Neural crest cell (in vitro differentiated cells): Measurements from ENCODE around the gene C1QTNF9B. TPM values are rescaled to one million over a fixed set of nuclear protein-coding genes. Genes with fewer than 3 reads are reported as not detected.

Experiments used
- DNase-seq: peaks from one replicate; pipeline ENCODE4 v3.0.0; 2021; ENCODE audit warnings: low read depth, mixed read lengths, low spot score
- H3K27ac Mint-ChIP-seq: one replicate; pipeline ENCODE4 v1.8.0; 2021; ENCODE audit warnings: mild to moderate bottlenecking, mixed read lengths; ENCODE audit not compliant: unreplicated experiment
- H3K27me3 Mint-ChIP-seq: 2 replicates; pipeline ENCODE4 v1.8.0; 2021; ENCODE audit warnings: low read depth, mild to moderate bottlenecking, mixed read lengths
- H3K36me3 Mint-ChIP-seq: 2 replicates; pipeline ENCODE4 v1.8.0; 2021; ENCODE audit warnings: low read depth, mild to moderate bottlenecking, mixed read lengths
- H3K4me1 Mint-ChIP-seq: 2 replicates; pipeline ENCODE4 v1.8.0; 2021; ENCODE audit warnings: mixed read lengths
- H3K4me3 Mint-ChIP-seq: one replicate; pipeline ENCODE4 v1.8.0; 2021; ENCODE audit warnings: mild to moderate bottlenecking, mixed read lengths
- H3K9me3 Mint-ChIP-seq: 2 replicates; pipeline ENCODE4 v1.8.0; 2021; ENCODE audit warnings: mixed read lengths
- total RNA-seq: library from RNA; stranded (reverse); gene quantifications from 2 replicates; pipeline ENCODE4 v1.2.1, GENCODE V29; 2021
- TF ChIP-seq, protein P1 (sequence below): fragments of 200-600 bp; sonication (generic); conservative IDR thresholded peaks from 2 replicates; pipeline ENCODE4 v1.5.0; 2021; ENCODE audit warnings: antibody characterized with exemption, mild to moderate bottlenecking

Gene C1QTNF9B
- total RNA-seq, 1 donor from 2014 or later: not detected

DNA sequence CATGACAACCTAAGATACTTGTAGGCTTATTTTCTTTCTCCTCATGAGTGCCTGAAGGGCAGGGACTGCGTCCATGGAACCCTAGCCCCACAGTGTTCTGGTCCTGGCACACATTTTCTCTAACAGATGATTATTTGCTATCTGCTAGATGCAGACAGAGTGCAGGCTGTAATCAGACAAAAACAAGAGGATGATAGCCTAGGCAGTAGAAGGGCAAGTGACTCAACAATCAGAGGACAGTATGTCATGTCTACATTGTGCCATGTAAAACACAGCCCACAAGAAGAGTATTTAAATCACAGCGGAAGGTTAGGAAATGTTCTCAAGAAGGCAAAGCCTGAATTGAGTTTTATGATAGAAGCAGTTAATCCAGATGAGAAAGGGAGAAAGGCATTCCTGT, 37.4 kb downstream of the C1QTNF9B start:
- Mint-ChIP-seq H3K9me3 (no peaks in the 10 kb centered on the region), H3K27me3 (no peaks in the 10 kb centered on the region), H3K4me3 (no peak overlapping the region), H3K4me1 (no peaks in the 10 kb centered on the region), H3K27ac (no peak overlapping the region), H3K36me3 (peaks cover 2% of the 10 kb centered on the region)
- TF ChIP-seq, protein P1, sequence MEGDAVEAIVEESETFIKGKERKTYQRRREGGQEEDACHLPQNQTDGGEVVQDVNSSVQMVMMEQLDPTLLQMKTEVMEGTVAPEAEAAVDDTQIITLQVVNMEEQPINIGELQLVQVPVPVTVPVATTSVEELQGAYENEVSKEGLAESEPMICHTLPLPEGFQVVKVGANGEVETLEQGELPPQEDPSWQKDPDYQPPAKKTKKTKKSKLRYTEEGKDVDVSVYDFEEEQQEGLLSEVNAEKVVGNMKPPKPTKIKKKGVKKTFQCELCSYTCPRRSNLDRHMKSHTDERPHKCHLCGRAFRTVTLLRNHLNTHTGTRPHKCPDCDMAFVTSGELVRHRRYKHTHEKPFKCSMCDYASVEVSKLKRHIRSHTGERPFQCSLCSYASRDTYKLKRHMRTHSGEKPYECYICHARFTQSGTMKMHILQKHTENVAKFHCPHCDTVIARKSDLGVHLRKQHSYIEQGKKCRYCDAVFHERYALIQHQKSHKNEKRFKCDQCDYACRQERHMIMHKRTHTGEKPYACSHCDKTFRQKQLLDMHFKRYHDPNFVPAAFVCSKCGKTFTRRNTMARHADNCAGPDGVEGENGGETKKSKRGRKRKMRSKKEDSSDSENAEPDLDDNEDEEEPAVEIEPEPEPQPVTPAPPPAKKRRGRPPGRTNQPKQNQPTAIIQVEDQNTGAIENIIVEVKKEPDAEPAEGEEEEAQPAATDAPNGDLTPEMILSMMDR: no peak
- DNase-seq: no peak

DNA sequence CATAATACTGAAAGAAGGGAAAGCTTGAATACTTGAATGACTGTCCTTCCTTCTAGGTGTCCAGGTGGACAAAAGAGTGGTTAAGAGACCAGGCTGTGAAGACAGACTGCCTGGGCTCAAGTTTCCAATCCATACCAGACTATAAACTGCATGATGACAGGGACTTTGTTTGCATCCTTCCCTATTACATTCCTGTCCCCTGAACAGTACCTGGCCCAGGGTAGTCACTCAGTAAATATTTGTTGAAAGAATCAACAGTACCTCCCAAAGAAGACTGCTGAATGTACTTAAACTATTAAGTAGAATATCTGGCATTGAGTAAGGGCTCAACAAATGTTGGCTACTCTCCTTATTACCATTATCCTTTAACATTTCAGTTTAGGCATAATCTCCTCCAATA, 37.8 kb downstream of the C1QTNF9B start:
- H3K27me3 Mint-ChIP-seq: no peaks in the 10 kb centered on the region
- H3K36me3 Mint-ChIP-seq: peaks cover 2% of the 10 kb centered on the region
- no peak for DNase-seq
- H3K9me3 Mint-ChIP-seq: no peaks in the 10 kb centered on the region
- no peak overlapping the region for H3K4me3 Mint-ChIP-seq
- TF ChIP-seq, protein P1: no peak
- H3K27ac Mint-ChIP-seq: no peak overlapping the region
- no peaks in the 10 kb centered on the region for H3K4me1 Mint-ChIP-seq

DNA sequence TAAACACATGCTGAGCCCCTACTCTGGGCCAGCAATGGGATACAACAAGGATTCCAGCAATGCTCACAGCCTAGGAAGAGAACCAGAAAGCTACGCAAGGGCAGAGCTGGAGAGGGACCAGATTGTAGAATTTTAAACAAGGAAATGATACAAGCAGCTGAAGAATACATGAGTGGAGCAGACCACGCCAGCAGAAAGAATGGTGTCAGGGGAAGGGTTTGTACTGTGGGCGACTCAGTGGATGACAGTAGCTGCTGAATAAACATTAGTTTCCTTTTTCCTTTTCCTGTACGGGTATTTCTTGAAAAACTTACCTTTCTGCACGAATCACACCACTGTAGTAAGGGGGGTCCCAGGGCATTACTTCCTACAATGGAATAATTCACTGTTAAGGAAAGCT, 38.8 kb downstream of the C1QTNF9B start:
- TF ChIP-seq, protein P1: no peak
- no peak for DNase-seq
- H3K4me1 Mint-ChIP-seq: no peaks in the 10 kb centered on the region
- no peaks in the 10 kb centered on the region for H3K27me3 Mint-ChIP-seq
- H3K36me3 Mint-ChIP-seq: peaks cover 2% of the 10 kb centered on the region
- no peak overlapping the region for H3K27ac Mint-ChIP-seq
- no peaks in the 10 kb centered on the region for H3K9me3 Mint-ChIP-seq
- no peak overlapping the region for H3K4me3 Mint-ChIP-seq

DNA sequence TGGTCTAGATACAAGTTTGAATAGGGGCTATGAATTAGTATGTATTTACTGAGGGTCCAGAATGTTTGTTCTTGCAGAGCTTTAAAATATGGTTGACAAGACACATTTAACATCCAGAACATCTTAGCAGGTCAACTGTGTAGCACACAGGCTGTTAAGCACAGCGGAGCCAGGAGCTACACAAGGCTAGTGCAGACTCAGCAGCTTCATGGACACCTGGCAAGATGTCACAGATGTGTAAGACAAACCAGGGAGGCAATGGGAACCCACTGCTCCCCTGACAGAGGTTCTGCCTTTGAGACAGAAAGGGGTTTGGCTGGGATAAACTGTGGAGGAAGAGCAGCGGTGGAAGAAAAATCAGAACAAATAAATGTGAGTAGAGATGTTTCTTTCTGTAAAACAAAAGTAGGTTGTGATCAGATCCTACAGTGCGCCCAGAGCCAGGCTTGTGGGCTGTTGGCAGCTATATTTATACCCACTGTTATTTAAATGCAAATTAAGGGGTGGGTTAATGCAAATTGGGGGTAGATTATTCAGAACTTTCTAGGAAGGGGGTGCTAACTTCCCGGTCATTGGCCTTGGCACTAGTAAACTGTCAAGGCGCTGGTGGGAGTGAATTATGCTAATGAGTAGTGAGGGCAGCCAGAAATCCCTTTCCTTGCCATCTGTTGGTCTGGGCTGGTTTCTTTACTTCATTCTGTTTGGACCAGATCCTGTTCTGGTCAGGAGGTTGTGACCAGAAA, 41.1 kb downstream of the C1QTNF9B start:
- TF ChIP-seq, protein P1: no peak
- Mint-ChIP-seq H3K4me1 (no peaks in the 10 kb centered on the region), H3K4me3 (no peak overlapping the region), H3K27ac (no peak overlapping the region), H3K27me3 (no peaks in the 10 kb centered on the region), H3K9me3 (no peaks in the 10 kb centered on the region), H3K36me3 (peaks cover 2% of the 10 kb centered on the region)
- no peak for DNase-seq

DNA sequence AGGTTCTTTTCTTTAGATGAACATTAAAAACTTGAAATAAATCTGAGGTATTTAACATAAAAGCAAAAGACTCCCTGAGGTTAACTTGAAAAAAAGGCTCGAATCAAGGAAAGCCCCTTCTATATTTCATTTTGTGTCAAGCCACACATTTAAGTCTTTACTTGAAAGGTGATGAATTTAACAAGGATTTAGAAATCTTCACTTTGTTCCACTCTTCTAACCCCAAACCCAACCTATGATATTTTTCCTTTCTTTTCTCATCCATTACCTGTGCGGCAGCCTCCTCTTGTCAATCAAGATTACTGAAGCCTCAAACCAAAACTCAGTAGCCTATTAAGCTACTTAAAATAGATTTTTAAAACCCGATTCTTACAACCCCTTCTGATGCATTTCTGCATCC, 41.9 kb downstream of the C1QTNF9B start:
- no peak for DNase-seq
- no peak overlapping the region for H3K27ac Mint-ChIP-seq
- TF ChIP-seq, protein P1: no peak
- H3K4me1 Mint-ChIP-seq: no peaks in the 10 kb centered on the region
- no peaks in the 10 kb centered on the region for H3K9me3 Mint-ChIP-seq
- no peak overlapping the region for H3K4me3 Mint-ChIP-seq
- no peaks in the 10 kb centered on the region for H3K27me3 Mint-ChIP-seq
- no peaks in the 10 kb centered on the region for H3K36me3 Mint-ChIP-seq
